ENCODE measurements around the gene F12. TPM values are rescaled to one million over a fixed set of nuclear protein-coding genes. Genes with fewer than 3 reads are reported as not detected.

The F12 gene
- total RNA-seq, 1 experiment from 2014 or later = 16.5 TPM

DNA sequence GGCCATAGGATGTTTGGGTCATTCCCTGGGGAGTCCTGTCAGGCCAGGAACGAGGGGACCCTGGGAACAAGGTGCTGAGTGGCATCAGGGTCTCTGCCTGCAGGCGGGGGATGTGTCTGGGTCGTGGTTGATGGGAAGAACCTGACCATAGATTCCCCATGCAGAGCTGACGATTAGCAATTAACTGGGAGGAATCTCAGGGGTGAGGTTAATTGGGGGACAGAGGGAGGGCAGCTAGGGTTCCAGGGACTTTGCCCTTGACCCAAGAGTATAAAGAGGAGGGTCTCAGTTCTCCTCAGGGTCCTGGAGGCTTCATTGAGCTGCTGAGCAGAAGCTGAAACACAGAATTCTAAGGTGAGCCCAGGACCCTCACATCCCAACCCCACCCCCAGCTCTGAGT is 25.2 kb downstream of the F12 start, which contains the start of gene SLC34A1:
Gene SLC34A1, plus strand, starts transcription at position 301 of the 400 bp plus-strand sequence. CDS start 1,308 bp downstream, outside the sequence.
- Mint-ChIP-seq H3K9me3 (ENCODE audit: unreplicated experiment) (no peaks in the 10 kb centered on the region), H3K27ac (ENCODE audit: low read depth, unreplicated experiment) (no peak within 1 kb of the TSS), H3K4me3 (ENCODE audit: unreplicated experiment) (no peak within 1 kb of the TSS), H3K27me3 (ENCODE audit: insufficient read depth, unreplicated experiment) (peaks cover 18% of the 10 kb centered on the region), H3K36me3 (ENCODE audit: insufficient read depth, unreplicated experiment) (no peaks in the 10 kb centered on the region), H3K4me1 (ENCODE audit: insufficient read depth, unreplicated experiment) (peaks cover 25% of the 10 kb centered on the region)
- POLR2A ChIA-PET = interaction anchor here (1.2 kb wide), 1 partner anchor 9 kb away, joined by 4 read pairs; no protein-coding TSS in a partner anchor
- CTCF ChIA-PET = interaction anchor here (0.5 to 1.9 kb wide), 9 partner anchors 12 to 217 kb away, joined by 3 to 6 read pairs (median 3); no protein-coding TSS in a partner anchor
- BruUV-seq (replicated peaks) = no TSS peak
- intact Hi-C loops (cut with micrococcal nuclease) = no loop called here
- DNase-seq (ENCODE audit: unreplicated experiment) = no peak
- TF ChIP-seq, protein P1, sequence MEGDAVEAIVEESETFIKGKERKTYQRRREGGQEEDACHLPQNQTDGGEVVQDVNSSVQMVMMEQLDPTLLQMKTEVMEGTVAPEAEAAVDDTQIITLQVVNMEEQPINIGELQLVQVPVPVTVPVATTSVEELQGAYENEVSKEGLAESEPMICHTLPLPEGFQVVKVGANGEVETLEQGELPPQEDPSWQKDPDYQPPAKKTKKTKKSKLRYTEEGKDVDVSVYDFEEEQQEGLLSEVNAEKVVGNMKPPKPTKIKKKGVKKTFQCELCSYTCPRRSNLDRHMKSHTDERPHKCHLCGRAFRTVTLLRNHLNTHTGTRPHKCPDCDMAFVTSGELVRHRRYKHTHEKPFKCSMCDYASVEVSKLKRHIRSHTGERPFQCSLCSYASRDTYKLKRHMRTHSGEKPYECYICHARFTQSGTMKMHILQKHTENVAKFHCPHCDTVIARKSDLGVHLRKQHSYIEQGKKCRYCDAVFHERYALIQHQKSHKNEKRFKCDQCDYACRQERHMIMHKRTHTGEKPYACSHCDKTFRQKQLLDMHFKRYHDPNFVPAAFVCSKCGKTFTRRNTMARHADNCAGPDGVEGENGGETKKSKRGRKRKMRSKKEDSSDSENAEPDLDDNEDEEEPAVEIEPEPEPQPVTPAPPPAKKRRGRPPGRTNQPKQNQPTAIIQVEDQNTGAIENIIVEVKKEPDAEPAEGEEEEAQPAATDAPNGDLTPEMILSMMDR (IDR thresholded peaks at IDR 0.05; ENCODE audit: unreplicated experiment) = no peak

DNA sequence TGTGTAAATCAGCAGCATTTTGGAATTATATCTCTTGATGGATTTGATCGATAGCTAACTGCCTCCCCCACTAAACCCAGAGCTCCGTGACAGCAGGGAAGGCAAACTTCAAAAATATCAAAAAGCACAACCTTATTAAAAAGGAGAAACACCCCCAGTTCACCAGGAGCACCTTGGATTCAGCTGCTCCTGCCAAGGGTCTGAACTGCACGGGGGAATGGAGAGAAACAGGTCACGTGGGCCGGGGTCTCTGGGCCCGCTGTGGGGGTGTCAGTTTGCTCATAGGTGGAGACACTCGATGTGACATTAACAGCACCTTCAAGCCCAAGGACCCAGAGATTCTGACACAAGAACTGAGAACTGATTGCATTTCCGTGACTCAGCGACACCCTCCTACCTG is 26.2 kb downstream of the F12 start:
- Mint-ChIP-seq H3K36me3 (ENCODE audit: insufficient read depth, unreplicated experiment) (no peaks in the 10 kb centered on the region), H3K27ac (ENCODE audit: low read depth, unreplicated experiment) (no peak overlapping the region), H3K9me3 (ENCODE audit: unreplicated experiment) (no peaks in the 10 kb centered on the region), H3K27me3 (ENCODE audit: insufficient read depth, unreplicated experiment) (peaks cover 18% of the 10 kb centered on the region), H3K4me1 (ENCODE audit: insufficient read depth, unreplicated experiment) (peaks cover 18% of the 10 kb centered on the region), H3K4me3 (ENCODE audit: unreplicated experiment) (no peak overlapping the region)
- BruUV-seq (replicated peaks) = no TSS peak
- CTCF ChIA-PET = interaction anchor here (0.6 to 1.9 kb wide), 10 partner anchors 12 to 291 kb away, joined by 3 to 5 read pairs (median 4); no protein-coding TSS in a partner anchor
- POLR2A ChIA-PET = no interaction called here
- intact Hi-C loops (cut with micrococcal nuclease) = no loop called here
- no peak for DNase-seq (ENCODE audit: unreplicated experiment)
- TF ChIP-seq, protein P1 (IDR thresholded peaks at IDR 0.05; ENCODE audit: unreplicated experiment) = no peak

DNA sequence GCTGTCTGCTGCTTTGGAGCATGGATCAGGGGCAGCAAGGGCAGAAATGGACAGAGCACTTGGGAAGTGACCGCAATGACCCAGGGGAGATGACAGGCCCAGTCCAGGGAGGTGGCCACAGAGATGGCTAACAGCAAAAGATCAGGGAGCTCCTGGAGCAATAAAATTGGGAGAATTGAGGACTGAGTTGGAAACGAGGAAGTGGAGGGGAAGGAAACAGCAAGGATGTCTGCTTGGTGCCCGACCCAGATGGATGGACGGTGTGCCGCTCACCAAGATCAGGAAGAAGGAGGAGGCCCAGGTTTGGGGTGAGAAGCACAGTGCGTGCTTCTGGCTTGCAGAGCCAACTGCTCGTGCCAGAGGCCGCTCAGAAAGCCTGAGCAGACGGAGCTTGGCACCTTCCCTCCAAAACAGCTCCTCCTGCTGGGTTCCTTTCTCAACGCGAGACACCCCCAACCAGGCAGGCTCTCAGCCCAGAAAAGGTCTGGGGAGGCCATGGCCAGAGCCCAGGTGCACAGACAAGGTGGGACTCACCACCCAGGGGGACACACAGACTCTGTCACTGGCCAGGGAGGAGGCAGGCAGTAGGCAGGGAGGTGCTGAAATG is 26.8 kb downstream of the F12 start:
- ChIA-PET POLR2A (no interaction called here), CTCF (interaction anchor here (0.6 to 1.3 kb wide), 8 partner anchors 11 to 290 kb away, joined by 3 to 5 read pairs (median 4); no protein-coding TSS in a partner anchor)
- Mint-ChIP-seq H3K9me3 (ENCODE audit: unreplicated experiment) (no peaks in the 10 kb centered on the region), H3K27me3 (ENCODE audit: insufficient read depth, unreplicated experiment) (peaks cover 18% of the 10 kb centered on the region), H3K4me3 (ENCODE audit: unreplicated experiment) (no peak overlapping the region), H3K36me3 (ENCODE audit: insufficient read depth, unreplicated experiment) (no peaks in the 10 kb centered on the region), H3K27ac (ENCODE audit: low read depth, unreplicated experiment) (no peak overlapping the region), H3K4me1 (ENCODE audit: insufficient read depth, unreplicated experiment) (peaks cover 15% of the 10 kb centered on the region)
- TF ChIP-seq, protein P1 (IDR thresholded peaks at IDR 0.05; ENCODE audit: unreplicated experiment) = no peak
- DNase-seq (ENCODE audit: unreplicated experiment) = peak; percentile 47
- BruUV-seq (replicated peaks) = no TSS peak
- intact Hi-C loops (cut with micrococcal nuclease) = no loop called here

DNA sequence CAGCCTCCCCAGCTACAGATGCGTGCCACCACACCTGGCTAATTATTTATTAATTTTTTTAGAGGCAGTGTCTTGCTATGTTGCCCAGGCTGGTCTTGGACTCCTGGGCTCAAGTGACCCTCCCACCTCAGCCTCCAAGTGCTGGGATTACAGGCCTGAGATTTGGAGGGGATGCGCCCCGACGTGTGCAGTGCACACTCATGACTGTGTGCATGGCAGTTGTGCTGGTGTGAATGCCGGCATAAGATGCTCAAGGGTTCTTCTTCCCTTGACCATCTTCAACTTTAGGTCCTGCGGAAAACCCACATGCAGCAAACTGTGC is 28.6 kb downstream of the F12 start:
- Mint-ChIP-seq H3K4me3 (ENCODE audit: unreplicated experiment) (no peak overlapping the region), H3K9me3 (ENCODE audit: unreplicated experiment) (no peaks in the 10 kb centered on the region), H3K27ac (ENCODE audit: low read depth, unreplicated experiment) (no peak overlapping the region), H3K36me3 (ENCODE audit: insufficient read depth, unreplicated experiment) (no peaks in the 10 kb centered on the region), H3K27me3 (ENCODE audit: insufficient read depth, unreplicated experiment) (peaks cover 18% of the 10 kb centered on the region), H3K4me1 (ENCODE audit: insufficient read depth, unreplicated experiment) (peaks cover 15% of the 10 kb centered on the region)
- POLR2A ChIA-PET = interaction anchor here (1.0 kb wide), 1 partner anchor 18 kb away, joined by 3 read pairs; no protein-coding TSS in a partner anchor
- no TSS peak for BruUV-seq (replicated peaks)
- intact Hi-C loops (cut with micrococcal nuclease) = no loop called here
- CTCF ChIA-PET = interaction anchor here (1.3 kb wide), 1 partner anchor 12 kb away, joined by 4 read pairs; no protein-coding TSS in a partner anchor
- no peak for DNase-seq (ENCODE audit: unreplicated experiment)
- TF ChIP-seq, protein P1 (IDR thresholded peaks at IDR 0.05; ENCODE audit: unreplicated experiment) = no peak
